ENCODE data around the gene NUDC.

NUDC gene

DNA sequence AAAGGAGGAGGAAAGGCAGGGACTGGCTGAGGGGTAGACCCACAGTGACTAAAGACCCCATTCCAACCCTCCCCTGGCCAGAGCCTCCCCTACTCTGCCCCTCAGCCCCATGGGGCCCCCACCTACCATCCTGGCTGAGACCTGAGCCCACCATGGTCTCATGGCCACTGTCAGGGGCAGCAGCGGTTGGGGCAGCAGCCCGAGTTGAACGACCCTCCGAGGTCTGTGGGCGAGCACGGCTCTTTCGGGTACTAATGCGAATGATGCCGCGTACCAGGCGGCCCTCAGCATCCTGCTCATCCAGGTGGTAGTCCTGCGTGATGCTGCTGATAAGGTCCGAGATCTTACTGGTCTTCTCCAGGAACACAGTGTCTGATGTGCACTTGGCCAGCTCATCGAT, 29.7 kb downstream of the NUDC start:
- no peak for DNase-seq (ENCODE audit: low read depth)

DNA sequence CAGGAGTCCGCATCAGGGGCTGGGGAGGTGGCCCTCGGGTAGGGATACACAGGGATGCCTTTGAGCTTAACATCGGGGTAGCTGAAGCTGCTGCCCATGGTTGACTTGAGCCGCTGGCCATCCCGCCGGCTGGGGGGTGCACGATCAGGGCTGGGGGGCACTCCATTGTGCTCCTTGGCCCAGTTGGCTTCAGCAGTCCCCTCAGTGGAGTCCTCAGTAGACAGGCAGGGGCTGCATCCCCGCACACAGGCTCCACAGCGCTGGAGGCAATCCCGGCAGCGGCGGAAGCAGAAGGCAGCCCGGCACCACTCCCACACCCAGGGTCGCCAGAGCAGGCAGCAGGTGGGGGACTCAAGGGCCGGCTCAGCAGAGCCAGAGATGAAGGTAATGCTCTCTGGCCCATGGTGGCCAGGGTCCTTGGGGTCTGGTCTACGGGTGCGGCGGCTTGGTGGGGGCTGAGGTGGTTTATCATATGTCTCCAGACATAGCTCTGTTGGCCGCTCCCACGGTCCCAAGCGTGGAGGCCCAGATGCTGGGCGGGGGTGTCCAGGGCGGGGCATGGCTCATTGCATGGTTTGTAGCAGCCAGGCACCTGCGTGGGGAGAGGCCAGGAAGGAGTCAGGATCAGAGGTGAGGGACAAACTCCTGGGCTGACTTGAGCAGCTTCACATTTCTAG, 30.4 kb downstream of the NUDC start:
- DNase-seq (ENCODE audit: low read depth), result no peak

DNA sequence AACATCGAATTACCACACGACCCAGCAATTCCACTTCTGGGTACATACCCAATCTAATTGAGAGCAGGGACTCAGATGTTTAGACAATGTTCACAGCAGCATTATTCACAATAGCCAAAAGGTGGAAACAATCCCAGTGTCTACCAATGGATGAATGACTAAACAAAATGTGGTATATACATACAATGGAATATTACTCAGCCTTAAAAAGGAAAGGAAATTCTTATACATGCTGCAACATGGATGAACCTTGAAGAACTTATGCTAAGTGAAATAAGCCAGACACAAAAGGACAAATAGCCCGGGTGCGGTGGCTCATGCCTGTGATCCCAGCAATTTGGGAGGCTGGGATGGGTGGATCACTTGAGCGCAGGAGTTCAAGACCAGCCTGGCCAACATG, 31.8 kb downstream of the NUDC start:
- DNase-seq (ENCODE audit: low read depth), result no peak

DNA sequence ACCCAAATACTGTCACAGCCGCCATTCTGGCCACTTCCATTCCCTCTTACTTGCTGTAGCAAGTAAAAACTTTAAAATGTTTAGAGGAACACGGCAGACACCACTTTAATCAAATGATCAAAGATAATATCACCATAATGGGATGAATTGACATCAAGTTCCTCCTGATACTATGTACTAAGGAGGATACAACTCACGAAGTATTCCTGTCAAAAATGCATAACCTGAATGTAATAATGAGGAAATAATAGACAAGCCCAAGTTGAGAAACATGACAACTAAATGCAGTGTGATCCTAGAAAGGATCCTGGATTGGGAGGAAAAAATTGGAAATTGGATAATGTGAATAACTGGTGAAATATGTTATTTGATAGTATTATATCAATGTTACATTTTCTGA, 34.8 kb downstream of the NUDC start:
- DNase-seq (ENCODE audit: low read depth), result no peak

DNA sequence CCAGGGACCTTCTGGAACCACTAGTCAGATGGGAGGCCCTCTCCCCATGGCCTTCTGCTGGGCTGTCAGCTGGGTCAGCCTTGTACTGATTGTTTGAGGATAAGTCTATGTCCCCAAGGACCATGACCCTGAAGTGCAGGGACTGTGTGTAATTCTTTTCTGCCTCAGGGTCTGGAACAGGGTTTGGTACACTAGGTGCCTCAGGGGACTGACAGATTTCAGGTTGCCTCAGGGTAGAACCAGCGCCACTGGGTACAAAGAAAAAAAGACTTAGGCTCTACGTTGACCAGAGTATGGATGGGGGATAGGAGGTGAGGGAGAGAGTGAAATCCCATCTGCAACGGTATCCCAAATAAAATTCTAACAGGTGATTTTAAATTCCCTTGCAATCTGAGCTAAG, 35.8 kb downstream of the NUDC start:
- DNase-seq (ENCODE audit: low read depth), result no peak

DNA sequence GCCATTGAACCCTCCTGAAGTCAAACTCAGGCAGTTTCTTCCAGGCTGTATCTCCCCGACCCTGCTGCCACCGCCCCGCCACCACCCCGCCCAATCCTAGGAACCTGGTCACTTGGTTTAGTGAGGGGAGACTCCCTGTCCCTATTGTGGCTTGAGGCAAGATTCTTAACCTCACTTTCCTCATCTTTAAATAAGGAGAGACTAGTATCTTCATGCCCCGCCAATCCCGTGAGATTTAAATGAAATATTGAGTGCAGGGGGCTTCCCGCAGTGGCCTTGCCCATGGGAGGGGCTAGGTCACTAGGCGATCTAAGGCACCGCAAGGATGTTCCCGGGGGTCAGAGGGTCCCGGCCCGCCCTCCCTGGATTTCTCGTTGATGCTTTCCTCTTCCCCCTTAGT, 37.7 kb downstream of the NUDC start:
- no peak for DNase-seq (ENCODE audit: low read depth)

DNA sequence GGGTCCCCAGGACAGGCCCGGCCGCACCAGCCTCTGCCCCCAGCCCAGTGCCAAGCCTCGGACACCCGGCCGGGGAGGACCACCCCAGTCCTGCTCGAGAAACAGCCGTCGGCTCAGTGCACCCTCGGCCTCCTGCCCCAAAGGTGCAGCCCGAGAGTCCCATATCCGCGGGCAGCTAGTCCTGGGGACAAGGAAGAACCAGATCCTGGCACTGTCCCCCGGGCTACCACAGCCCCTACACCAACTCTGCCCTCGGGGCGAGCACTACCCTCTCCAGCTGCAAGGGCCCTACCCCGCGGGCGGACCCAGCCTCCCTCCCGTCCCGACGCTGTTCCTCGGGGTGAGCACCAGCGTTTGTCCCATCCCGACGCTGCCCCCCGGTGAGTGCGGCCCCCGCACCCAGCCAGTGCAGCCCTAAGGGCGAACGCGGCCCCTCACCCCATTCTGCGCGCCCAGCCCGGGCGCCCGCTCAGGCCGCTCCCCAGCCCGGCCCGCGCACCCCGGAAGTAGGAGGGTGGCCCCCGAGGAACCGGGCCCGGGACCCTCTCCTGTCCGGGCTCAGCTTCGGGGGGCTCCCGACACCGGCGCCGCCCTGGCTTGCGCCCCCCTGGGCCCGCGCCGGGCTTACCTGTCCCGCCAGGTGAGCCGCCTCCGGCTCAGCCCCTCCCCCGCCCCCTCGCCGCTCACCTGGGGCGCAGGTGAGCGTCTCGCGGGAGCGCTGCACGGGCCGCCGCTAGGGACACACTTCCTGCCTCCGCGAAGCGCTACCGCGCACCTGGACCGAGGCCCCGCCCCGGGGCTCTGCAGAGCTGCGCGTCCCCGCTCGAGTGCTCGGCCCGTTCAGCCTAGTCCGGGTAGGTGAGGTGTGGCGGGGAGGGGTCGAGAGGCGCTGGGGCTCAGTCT, 38.4 kb downstream of the NUDC start, which contains the start of gene KDF1:
KDF1 (minus strand) TSS at position 747 of the 903 bp plus-strand sequence. CDS start 8,088 bp downstream, outside the sequence.
- no peak for DNase-seq (ENCODE audit: low read depth)

DNA sequence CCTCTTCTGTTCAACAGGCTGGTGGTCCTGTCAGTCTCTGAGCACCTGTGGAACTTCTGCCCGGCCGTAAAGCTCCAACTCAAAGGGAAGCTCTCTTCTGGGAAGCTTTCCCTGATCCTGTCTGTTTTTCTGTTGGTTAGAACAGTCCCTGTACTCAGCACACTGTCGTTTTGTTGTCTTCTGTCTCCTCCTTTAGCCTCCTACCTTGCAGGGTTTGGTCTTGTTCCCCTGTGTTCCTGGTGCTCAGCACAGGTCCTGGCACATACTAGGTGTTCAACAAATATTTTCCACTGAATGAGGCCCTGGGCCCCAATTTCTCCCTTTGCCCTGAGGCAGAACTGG, 39.1 kb downstream of the NUDC start:
- no peak for DNase-seq (ENCODE audit: low read depth)

DNA sequence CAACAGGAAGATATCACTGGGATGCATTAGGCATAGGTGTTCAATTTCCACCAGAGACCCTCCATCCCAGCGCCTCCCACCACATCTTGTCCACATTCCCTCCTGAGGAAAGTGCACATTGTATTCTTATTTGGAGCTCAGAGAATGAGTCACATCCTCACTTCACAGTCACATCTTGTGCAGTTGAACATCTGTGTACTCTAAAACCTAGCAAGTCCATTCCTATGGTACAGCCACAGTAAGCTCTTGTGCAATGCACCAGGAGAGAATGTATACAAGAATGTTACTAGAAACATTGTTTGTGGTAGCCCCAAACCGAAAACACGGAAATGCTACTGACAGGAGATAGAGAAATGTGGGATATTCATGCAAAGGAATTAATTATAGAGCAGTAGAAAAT, 40.3 kb downstream of the NUDC start:
- DNase-seq (ENCODE audit: low read depth), result no peak

DNA sequence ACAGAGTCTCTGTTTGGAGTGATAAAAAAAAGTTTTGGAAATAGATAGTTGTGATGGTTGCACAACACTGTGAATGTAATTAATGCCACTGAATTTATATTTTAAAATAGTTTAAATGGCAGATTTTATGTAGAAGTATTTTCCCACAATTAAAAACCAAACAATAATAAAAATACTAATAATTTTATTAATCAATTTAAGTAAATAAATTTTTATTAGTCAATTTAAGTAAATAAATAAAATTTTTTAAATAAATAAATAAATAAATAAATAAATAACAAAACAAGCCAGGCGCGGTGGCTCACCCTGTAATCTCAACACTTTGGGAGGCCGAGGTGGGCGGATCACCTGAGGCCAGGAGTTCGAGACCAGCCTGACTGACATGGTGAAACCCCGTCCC, 43.7 kb downstream of the NUDC start:
- DNase-seq (ENCODE audit: low read depth), result no peak

DNA sequence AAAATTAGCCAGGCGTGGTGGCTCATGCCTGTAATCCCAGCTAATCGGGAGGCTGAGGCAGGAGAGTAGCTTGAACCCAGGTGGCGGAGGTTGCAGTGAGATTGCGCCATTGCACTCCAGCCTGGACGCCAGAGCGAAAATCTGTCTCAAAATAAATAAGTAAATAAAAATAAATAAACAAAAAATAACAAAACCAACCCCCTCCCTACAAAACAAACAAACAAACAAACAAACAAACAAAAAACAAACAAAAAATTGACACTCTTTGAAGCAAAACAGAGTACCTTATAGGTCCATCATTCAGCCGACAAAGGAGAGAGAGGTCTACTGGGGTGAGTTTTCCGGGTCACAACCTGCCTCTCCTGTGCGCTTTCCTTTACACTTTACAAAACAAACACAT, 44.1 kb downstream of the NUDC start:
- no peak for DNase-seq (ENCODE audit: low read depth)

DNA sequence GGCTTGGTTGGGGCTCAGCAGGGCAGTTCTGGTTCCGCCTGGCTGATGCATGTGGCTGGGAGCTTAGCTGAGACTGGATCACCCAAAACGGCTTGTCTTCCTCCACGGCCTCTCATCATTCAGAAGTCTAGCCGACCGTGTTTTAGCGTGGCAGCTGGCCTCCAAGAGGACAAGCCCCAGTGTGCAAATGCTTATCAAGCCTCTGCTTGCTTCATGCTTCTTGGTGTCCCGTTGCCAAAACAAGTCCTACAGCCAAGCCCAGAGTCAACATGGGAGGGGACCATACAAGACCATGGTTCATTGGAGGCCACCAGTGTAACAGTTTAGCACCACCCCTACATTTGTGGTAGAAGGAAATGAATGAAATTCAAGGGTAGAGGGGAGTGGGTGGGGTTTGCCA, 49.3 kb downstream of the NUDC start:
- no peak for DNase-seq (ENCODE audit: low read depth)

DNA sequence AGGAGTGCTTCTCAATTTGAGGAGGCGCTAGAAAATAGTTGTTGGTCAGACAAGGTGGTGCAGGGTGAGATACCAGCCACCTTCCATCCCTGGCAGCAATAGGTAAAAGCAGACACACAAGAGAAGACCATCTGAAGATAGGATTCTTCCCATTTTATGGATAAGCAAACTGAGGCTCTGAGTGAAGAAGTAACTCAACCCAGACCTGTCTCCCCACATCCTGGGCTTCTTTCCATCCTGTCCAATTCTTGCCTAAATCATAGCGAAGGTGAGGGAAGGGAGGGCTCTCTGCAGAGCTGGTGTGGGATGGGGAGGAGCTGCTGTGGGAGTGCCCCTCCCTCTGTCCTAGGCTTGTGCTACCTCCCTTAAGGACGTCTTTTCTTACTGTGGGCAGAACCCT, 50.0 kb downstream of the NUDC start:
- DNase-seq (ENCODE audit: low read depth), result no peak

DNA sequence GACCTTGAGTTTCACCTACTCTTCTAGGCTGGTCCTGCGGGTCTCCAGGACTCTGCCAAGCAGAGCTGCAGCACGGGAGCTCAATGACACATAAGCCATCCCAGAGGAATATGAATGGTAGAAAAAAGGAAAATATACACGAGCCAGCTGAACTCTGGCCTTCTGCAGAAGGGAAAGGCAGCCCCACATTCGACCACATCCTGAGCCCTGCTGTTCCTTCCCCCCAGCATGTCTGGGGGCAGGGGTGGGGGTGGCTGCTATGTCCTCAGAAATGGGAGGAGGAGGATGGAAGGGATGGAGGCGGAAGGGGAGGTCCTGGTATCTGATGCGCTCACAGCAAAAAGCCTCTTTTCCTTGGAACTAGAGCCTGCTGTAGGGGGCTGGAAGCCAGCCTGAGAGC, 50.8 kb downstream of the NUDC start:
- DNase-seq (ENCODE audit: low read depth), result no peak

DNA sequence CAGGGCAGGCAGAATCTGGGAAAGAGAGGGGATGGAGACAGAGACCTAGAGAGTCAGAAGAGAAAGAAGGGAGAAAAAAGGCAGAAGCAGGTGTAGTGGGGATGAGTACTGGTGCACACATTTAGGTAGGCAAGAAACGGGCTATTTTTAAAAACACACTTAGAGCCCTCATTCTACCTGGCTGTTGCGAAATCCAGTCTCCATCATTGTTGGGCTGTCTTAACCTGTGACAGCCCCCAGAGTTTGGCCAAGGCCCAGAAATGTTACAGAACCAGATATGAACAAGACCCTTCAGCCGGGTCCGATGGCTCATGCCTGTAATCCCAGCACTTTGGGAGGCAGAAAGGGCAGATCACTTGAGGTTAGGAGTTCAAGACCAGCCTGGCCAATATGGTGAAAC, 51.3 kb downstream of the NUDC start:
- no peak for DNase-seq (ENCODE audit: low read depth)

DNA sequence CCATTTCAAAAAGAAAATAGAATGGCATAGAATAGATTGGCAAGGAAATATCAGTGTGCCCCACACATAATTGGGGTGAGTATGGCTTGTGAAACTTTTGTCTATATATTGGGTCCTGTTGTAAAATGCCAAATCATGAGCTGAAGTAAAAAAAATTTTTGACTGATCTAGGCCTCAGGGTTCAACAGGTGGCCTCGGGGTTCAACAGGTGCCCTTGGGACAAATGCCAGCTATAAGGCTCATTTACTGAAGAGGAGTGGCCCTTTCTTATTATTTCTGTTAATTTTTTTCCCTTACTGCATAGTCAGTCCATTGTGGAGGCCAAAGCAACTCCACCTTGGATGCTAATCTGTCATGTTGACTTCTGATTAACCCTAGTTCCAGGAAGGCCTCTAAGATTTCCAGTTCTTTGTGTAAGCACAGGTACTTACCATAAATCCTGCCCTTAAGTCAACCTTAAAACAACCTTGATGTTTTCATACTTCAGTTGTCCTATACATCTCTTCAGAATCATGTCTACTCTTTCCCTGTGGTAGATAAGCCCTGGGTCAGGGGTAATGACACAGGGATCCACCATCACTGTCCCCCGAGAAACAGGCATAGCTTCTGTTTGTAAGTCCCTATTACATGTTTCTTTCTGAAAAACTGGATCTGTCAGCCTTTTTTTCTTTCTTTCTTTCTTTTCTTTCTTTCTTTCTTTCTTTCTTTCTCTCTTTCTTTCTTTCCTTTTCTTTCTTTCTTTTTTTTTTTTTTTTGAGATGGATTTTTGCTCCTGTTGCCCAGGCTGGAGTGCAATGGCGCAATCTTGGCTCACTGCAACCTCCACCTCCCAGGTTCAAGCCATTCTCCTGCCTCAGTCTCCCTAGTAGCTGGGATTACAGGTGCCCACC, 55.3 kb downstream of the NUDC start:
- DNase-seq (ENCODE audit: low read depth), result no peak

DNA sequence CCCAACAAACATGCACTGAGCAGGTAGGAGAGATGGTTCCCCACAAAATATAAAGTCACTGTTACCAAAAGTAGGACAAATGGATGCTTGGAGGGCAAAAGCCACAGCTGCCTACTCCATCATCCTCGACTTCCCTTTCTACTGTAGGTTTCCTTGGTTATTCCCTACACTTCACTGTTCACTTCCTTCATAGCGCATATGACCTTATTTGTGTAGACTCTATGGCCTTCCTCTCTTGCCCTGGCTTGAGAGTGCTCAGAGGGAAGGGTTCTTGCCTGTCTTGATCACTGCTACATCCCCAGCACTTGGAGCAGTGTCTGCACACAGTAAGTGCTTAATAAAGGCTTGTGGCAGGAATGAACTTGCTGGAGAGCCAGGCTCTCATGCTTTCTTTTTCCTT, 57.4 kb downstream of the NUDC start:
- DNase-seq (ENCODE audit: low read depth), result no peak

DNA sequence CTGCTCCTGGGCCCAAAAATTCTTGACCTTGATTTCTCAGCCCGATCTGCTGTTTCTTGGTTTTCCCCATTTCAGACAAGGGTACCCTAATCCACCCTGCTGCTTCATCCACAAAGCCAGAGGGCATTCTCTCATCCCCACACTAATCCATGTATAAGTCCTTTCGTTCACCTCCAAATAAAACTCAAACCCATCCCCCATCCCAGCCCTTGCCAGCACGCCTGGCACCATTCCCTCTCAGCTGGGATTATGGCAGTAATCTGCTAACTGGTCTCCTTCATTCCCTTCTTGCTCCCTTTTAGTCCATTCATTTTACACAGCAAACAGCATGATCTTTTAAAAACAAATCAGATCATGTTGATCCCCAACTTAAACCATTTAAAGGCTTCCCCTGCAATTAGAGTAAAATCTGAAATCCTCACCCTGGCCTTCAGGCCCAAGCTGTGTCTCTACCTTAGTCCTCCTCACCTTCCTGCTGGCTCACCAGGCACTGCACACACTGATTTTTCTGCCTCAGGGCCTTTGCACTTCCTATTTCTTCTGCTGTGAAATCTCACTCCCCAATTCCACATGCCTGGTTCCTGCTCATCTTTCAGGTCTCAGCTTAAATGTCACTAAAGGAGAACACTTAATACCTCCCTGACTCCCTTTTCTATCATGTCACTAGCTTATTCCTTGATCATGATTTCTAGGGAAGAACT, 59.8 kb downstream of the NUDC start:
- no peak for DNase-seq (ENCODE audit: low read depth)

DNA sequence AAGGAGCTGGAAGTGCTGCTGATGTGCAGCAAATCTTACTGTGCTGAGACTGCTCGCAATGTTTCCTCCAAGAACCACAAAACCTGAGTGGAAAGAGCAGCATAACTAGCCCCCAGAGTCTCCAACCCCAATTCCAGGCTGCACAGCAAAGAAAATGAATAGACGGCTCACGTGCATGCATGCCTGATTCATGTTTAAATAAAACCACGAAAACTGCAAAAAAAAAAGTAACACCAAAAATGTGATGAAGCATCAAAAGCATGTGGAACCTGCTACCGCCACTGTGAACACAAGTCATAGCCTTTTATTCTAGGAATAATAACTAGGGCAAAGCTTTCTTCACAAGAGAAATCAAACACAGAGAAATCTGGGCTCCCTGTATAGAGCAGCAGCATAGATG, 62.3 kb downstream of the NUDC start:
- no peak for DNase-seq (ENCODE audit: low read depth)

DNA sequence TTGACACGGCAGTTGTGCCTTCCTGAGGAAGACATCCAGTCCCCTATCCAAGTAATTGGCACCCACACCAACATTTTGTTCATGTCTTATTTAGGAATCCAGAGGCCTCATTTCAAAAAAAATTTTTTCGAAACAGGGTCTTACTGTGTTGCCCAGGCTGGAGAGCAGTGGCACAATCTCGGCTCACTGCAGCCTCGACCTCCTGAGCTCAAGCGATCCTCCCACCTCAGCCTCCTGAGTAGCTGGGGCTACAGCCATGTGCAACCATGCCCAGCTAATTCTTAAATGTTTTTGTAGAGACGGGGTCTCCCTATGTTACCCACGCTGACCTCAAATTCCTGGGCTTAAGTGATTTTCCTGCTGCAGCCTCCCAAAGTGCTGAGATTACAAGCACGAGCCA, 62.7 kb downstream of the NUDC start:
- no peak for DNase-seq (ENCODE audit: low read depth)

DNA sequence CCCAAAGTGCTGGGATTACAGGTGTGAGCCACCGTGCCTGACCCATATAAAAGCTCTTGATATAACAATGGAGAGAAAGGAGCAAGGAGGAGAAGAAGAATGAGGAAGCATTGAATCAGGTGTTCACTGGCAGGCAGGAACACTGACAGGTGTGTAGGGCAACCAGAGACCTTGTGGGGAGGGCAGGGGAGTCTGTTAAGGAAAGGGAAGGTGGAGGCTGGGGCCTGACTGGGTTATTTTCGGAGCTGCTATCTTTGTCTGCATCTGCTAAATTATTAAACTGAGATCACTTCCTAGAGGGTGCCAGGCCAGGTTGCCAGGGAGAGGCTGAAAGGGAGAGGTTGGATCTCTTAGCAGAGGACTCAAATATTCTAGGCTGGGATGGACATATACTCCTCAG, 65.1 kb downstream of the NUDC start:
- DNase-seq (ENCODE audit: low read depth), result no peak

All from stromal cell of bone marrow (primary cell).